GM19438 (cell line): Measurements from ENCODE around the gene MT1M.
"Not testable (repeated sequence)": the region's sequence is repeated elsewhere in the genome, so short reads cannot be mapped to it uniquely, and the experiment has no call there.

Source experiments
- ATAC-seq: cut with Tn5 transposase; IDR thresholded peaks from one replicate; pipeline ENCODE4 v1.9.1; 2021; ENCODE audit warnings: low read depth; ENCODE audit not compliant: unreplicated experiment

MT1M gene

GRCh38 chr16:56645311-56645710 is 12.9 kb downstream of the MT1M start:
- ATAC-seq = no peak

DNA sequence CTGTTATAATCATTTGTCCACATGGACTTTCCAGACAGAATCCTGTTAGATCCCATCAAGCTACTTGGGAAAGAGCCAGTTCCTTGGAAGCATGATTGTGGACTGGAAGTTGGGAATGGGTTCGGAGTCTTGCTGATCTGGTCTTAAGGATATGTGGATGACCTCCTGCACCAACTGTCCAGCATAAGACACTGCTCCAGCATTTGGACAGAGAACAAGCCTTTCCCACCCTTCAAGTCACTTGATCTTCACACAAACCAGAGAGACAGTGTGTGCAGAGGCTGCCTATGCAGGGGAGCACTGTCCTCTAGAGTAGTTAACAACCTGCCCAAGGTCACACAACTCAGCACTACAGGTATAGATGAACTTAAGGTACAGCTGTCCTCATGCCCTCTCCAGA is 13.4 kb downstream of the MT1M start:
- no peak for ATAC-seq

DNA sequence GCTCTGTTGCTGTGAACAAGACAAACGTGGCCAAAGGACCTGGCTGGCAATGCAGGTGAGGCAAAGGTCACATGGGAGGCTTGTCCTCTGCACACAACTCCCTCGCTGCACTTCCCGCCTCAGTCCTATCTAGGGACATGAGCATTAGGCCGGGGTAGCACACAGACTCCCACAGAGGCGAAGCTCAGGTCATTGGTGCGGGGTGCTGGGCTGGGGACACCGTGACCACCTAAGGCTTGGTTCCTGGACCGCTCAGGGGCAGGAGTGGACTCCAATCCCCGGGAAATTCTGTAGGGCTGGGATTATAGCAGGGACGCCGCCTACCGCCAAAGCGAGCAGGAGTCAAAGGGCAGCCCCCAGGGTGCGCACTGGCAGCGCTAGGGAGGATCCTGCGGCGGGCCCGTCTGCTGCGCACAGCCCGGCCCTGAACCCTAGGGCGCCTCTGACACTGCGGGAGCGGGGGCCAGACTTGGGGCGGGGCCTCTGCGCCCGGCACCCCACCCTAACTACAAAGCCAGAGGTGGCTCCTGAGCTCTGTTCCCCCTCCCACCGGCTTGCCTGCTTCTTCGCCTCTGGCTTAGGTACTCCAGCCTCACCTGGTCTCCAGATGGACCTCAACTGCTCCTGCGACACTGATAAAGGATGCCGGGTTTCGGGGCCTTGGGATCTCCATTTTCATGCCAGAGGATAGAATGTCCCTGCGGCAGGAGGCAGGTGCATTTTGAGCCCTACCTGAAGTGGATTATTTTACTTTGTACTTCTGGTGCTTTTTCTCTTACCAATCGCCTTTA is 15.4 kb downstream of the MT1M start:
- no peak for ATAC-seq

- ATAC-seq = no peak
Measured at GRCh38 chr16:56649271-56649670, 16.8 kb downstream of the MT1M start.

- no peak for ATAC-seq
Measured at GRCh38 chr16:56649820-56650219, 17.4 kb downstream of the MT1M start.

DNA sequence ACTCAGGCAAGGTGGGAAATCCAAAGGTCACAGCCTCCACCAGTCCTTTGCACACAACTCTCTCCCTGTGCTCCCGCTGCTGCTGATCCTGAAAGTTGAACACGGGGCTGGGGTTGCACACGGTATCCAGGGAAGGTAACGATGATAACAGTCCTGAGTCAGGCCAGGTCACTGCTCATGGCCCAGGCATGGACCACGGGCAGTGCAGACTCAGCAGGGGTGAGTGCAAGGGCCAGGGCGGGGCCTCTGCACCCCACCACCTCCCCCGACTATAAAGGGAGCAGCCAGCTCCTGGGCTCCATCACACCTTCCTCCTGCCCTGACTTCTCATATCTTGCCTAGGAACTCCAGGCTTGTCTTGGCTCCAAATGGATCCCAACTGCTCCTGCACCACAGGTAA is 19.1 kb downstream of the MT1M start, which contains the start of gene MT1B:
MT1B (plus strand) TSS at position 301 of the 400 bp plus-strand sequence; CDS start at position 369, 68 bp downstream.
- ATAC-seq = no peak

DNA sequence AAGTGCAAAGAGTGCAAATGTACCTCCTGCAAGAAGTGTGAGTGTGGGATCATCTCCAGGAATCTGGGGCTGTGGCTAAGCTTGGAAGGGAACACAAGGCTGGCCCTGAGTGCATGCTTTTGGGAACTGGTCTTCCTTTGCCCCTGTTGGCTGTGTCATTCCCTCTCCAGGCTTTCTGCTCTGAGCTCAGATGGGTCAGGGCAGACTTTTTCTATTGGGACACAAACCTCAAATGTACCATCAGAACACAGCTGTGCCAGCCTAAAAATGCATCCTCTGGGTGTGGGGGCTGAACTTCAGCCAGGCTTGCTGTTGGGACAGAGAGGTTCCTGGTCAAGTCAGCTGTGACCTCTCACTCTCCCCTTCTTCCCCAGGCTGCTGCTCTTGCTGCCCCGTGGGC is 20.1 kb downstream of the MT1M start:
- no peak for ATAC-seq

- ATAC-seq = no peak
Measured at GRCh38 chr16:56653218-56653617, 20.8 kb downstream of the MT1M start.

DNA sequence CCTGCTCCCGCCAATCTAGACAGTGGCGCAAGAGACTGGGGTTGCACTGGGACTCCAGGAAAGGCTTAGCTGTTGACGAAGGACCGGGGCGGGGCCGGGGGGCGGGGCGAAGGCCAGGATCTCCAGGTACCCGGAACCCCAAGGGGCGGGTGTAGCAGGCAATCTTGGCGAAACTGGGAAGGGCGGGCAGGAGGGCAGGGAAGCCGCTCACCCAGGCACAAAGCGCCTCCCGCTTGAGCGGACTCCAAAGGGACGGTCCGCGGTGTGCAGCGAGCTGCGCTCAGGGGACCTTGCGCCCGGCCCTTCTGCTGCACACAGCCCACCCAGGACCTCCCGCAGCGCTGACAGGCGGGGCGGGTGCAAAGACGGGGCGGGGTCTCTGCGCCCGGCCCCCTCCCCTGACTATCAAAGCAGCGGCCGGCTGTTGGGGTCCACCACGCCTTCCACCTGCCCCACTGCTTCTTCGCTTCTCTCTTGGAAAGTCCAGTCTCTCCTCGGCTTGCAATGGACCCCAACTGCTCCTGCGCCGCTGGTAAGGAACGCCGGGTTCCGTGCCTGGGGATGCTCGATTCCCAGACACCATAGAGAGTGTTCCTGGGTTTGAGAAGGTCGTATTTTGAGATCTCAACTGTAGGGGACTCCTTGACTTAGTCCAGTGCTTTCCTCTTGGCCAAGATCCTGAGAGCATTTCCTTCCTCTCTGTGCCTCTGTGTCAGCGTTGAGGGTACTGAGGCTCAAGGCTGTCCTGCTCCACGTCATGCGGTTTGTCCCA is 25.3 kb downstream of the MT1M start, which contains the start of gene MT1F:
MT1F (plus strand) TSS at position 405 of the 772 bp plus-strand sequence; CDS start at position 505, 100 bp downstream.
- ATAC-seq = no peak

DNA sequence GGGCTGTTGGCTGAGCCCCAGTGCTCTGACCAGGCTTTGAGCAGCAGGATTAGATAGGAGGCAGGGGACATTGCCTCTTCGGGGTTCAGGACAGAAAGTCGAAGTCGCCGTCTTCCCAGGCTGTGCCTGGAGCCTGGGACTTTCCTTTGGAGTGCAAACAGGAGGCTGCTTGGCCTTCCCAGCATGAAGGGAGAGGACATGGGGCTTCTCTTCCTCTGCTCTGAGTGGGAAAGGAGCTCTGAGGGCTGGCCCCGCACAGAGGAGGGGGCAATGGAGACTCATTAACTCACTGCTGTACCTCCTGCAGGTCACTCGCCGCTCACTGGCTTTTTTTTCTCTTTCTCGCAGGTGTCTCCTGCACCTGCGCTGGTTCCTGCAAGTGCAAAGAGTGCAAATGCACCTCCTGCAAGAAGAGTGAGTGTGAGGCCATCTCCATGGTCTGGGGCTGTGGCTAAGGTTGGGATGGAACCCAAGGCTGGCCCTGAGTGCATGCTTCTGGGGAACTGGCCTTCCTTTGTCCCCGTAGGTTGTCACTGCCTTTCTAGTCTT is 25.9 kb downstream of the MT1M start:
- no peak for ATAC-seq

DNA sequence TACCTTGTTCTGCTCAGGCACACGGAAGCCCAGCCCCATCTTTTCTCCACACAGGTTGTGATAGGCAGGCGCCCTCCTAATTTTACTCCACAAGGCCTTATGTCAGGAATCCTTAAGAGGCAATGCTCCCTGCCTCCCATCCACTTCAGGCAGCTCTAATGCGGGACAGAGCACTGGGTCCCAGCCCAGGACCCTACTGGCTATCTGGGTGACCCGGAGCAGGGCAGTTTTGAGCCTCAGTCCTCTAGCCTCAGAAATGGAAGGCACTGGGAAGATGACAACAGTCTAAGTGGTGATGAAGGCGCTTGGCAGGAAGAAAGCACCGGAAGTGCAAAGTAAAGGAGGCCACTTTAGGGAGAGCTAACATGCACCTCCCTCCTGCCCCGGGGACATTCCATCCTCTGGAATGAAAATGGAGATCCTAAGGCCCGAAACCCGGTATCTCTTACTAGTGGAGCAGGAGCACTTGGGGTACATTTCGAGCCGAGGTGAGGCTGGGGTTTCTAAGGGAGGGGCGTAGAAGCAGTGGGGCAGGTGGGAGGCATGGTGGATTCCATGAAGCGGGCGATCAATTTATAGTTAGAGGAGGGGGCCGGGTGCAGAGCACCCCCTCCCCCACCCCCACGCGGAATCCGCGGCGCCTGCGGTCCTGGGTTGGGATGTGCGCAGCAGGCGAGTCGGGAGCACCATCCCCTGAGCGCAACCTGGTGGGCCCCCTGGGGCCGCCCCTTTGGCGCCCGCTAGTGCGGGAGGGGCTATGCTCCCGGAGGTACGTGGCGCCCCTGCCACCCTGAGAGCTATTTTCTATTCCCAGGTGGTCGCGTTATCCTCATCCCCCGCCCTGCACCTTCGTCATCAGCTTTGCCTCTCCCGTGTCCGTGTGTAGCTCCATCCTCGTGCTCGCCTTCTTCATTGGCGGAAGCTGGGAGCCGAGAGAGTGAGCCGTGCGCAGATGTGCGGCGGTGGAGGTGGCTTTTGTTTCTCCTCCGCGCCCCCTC is 30.2 kb downstream of the MT1M start:
- no peak for ATAC-seq

DNA sequence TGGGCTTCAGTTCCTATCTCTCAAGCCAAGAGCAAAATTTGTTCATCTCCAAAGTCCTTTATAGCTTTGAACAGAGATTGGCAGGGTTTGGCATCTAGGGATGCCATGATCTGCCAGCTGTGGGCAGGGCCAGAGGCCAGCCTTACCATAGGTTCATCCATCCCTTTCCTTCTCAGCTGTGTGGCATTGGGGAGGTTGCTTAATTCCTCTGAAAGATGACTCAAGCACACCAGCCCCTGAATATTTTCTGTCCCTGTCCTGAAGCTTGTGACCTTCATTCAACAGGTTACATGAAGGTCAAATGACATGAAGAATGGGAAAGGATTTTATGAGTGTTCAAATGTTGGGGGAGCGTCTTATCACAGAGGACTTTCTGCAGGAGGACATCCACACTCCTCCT is 32.0 kb downstream of the MT1M start:
- ATAC-seq = no peak

DNA sequence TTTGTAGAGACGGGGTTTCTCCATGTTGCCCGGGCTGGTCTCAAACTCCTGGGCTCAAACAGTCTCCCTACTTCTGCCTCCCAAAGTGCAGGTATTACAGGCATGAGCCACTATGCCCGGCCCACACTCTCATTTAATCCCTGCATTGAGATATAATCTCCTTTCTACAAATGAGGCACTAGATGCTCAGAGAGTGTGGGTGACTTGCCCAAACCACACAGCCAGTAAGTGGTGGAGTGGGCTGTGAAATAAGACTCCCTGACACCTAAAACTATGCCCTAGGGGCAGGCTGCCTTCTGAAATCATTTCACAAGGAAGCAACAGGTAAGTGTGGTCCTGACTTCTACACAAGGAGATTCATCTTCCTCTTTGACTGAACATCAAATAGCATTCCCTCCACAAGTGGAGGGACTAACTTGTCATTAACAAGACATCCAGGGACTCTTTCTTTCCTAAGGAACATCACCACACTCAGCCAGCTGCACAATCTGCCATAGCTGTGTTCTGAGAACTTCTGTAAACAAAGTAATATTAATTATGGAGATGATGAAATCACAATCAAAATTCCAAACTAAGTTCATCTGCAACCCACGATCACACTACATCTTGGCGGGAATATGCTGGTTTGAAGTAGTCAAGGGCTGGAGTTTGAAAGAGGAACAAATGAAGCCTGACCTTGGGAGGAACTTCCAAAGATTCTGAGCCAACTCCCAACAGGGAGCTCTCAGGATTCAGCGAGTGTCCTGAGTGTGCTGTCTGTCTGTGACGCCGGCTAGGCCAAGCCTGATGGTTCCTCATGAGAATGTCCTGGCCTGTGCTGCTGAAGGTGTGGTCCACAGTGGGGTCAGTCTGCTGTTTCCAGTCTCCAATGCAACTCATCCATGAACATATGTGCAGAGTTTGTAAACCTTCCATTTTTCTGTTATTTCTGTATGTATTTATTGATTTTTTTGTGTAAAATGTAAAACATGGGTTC is 33.1 kb downstream of the MT1M start:
- ATAC-seq = not testable (repeated sequence)

- ATAC-seq = no peak
Measured at GRCh38 chr16:56667581-56668571, 35.4 kb downstream of the MT1M start, which contains the start of gene MT1G. Gene MT1G, minus strand, starts transcription at chr16:56668065. Its CDS starts 72 bp downstream, at chr16:56667993.

DNA sequence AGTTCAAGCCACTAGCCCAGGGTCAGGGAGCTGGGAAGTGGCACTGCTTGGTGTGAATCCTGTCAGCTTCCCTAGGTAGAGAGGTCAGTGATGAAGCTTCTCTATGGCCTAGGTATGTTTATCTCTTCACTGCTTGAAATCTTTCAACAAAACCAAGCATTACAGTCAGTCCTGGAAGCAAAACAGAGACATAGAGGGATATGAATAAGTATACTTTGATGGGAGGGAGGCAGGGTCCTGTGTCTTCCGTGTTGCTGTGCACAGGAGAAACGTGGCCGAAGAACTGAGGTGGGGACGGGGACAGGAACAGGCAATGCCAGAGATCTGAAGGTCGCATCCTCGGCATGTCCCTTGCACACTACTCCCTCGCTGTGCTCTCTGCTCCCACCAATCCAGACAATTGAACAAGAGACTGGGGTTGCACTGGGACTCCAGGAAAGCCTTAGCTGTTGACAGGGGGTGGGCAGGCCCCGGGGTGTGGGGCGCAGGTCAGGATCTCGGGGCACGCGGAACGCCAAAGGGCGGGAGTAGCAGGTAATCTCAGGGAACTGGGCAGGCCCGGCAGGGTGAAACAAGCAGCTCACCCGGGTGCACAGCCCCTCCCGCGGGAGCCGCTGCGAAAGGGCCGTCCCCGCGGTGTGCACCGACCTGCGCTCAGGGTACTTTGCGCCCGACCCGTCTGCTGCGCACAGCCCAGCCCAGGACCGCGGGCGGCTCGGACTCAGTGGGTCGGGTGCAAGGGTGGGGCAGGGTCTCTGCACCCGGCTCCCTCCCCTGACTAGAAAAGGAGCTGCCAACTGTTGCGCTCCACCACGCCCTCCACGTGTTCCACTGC is 36.8 kb downstream of the MT1M start, which contains the start of gene MT1H:
MT1H (plus strand) TSS at position 810 of the 835 bp plus-strand sequence. CDS start 71 bp downstream, outside the sequence.
- ATAC-seq = no peak

DNA sequence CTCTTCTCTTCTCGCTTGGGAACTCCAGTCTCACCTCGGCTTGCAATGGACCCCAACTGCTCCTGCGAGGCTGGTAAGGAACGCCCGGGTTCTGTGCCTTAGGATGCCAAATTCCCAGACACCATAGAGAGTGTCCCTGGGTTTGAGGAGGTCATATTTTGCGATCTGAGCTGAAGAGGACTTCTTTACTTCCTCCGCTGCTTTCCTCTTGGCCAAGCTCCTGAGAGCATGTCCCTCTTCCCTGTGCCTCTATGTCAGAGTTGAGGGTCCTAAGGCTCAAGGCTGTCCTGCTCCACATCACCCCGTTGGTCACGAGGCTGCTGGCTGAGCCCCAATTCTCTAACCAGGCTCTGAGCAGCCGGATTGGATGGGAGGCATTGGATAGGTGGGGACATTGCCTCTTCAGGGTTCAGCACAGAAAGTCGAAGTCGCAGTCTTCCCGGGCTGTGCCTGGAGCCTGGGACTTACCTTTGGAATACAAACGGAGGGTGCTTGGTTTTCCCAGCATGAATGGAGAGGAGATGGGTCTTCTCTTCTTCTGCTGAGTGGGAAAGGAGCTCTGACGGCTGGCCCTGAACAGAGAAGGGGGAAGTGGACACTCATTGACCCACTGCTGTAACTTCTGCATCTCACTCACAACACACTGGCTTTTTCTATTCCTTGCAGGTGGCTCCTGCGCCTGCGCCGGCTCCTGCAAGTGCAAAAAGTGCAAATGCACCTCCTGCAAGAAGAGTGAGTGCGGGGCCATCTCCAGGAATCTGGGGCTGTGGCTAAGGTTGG is 37.6 kb downstream of the MT1M start:
- no peak for ATAC-seq
